ENCODE data around the gene MCM3.

DNA sequence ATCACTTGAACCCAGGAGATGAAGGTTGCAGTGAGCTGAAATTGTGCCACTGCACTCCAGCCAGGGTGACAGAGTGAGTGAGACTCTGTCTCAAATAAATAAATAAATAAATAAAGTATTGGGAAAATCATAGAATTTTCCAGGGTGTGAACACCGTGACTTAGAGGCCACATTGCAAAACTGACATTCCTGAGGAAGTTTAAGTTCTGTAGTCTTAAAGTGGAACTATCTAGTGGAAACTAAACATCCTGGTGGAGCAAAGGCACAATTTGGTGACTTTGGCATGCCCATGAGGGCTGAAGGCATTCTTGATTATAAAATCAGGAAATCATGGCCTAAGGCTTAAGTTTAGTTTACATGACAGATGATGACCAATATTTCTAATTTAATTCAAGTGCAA, 32.7 kb upstream of the MCM3 start:
- TF ChIP-seq POLR2A (IDR thresholded peaks at IDR 0.05) = no peak
- TF ChIP-seq, protein P1, sequence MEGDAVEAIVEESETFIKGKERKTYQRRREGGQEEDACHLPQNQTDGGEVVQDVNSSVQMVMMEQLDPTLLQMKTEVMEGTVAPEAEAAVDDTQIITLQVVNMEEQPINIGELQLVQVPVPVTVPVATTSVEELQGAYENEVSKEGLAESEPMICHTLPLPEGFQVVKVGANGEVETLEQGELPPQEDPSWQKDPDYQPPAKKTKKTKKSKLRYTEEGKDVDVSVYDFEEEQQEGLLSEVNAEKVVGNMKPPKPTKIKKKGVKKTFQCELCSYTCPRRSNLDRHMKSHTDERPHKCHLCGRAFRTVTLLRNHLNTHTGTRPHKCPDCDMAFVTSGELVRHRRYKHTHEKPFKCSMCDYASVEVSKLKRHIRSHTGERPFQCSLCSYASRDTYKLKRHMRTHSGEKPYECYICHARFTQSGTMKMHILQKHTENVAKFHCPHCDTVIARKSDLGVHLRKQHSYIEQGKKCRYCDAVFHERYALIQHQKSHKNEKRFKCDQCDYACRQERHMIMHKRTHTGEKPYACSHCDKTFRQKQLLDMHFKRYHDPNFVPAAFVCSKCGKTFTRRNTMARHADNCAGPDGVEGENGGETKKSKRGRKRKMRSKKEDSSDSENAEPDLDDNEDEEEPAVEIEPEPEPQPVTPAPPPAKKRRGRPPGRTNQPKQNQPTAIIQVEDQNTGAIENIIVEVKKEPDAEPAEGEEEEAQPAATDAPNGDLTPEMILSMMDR (IDR thresholded peaks at IDR 0.05) = no peak

Measured in heart left ventricle (tissue), 13 donors.